ENCODE measurements around the gene KLF7.

KLF7 gene

GRCh38 chr2:207165121-207166038 is at the start of gene KLF7:
KLF7 (minus strand) TSS chr2:207165948; CDS start chr2:207165568, 380 bp downstream.
- DNase-seq (ENCODE audit: low read depth in 2 of 2): no peak

GRCh38 chr2:207215308-207215707 is 49.6 kb upstream of the KLF7 start:
- no peak for DNase-seq (ENCODE audit: low read depth in 2 of 2)

- DNase-seq (ENCODE audit: low read depth in 2 of 2): no peak
Measured at GRCh38 chr2:207214446-207214845, 48.7 kb upstream of the KLF7 start.

GRCh38 chr2:207206011-207206410 is 40.3 kb upstream of the KLF7 start:
- DNase-seq (ENCODE audit: low read depth in 2 of 2): no peak

GRCh38 chr2:207205173-207205957 is 39.6 kb upstream of the KLF7 start:
- no peak for DNase-seq (ENCODE audit: low read depth in 2 of 2)

GRCh38 chr2:207203056-207203455 is 37.3 kb upstream of the KLF7 start:
- DNase-seq (ENCODE audit: low read depth in 2 of 2): no peak

- DNase-seq (ENCODE audit: low read depth in 2 of 2): no peak
Measured at GRCh38 chr2:207202645-207203044, 36.9 kb upstream of the KLF7 start.

- DNase-seq (ENCODE audit: low read depth in 2 of 2): no peak
Measured at GRCh38 chr2:207201416-207201815, 35.7 kb upstream of the KLF7 start.

- DNase-seq (ENCODE audit: low read depth in 2 of 2): no peak
Measured at GRCh38 chr2:207200136-207200535, 34.4 kb upstream of the KLF7 start.

- DNase-seq (ENCODE audit: low read depth in 2 of 2): no peak
Measured at GRCh38 chr2:207194028-207194427, 28.3 kb upstream of the KLF7 start.

- no peak for DNase-seq (ENCODE audit: low read depth in 2 of 2)
Measured at GRCh38 chr2:207188626-207189419, 23.1 kb upstream of the KLF7 start.

GRCh38 chr2:207185372-207185771 is 19.6 kb upstream of the KLF7 start:
- DNase-seq (ENCODE audit: low read depth in 2 of 2): no peak

GRCh38 chr2:207184768-207185167 is 19.0 kb upstream of the KLF7 start:
- no peak for DNase-seq (ENCODE audit: low read depth in 2 of 2)

- DNase-seq (ENCODE audit: low read depth in 2 of 2): no peak
Measured at GRCh38 chr2:207184348-207184747, 18.6 kb upstream of the KLF7 start.

GRCh38 chr2:207183506-207183905 is 17.8 kb upstream of the KLF7 start:
- DNase-seq (ENCODE audit: low read depth in 2 of 2): no peak

GRCh38 chr2:207182911-207183310 is 17.2 kb upstream of the KLF7 start:
- DNase-seq (ENCODE audit: low read depth in 2 of 2): no peak

GRCh38 chr2:207181526-207182274 is 16.0 kb upstream of the KLF7 start:
- no peak for DNase-seq (ENCODE audit: low read depth in 2 of 2)

- no peak for DNase-seq (ENCODE audit: low read depth in 2 of 2)
Measured at GRCh38 chr2:207180741-207181140, 15.0 kb upstream of the KLF7 start.

GRCh38 chr2:207176247-207176646 is 10.5 kb upstream of the KLF7 start:
- no peak for DNase-seq (ENCODE audit: low read depth in 2 of 2)

- no peak for DNase-seq (ENCODE audit: low read depth in 2 of 2)
Measured at GRCh38 chr2:207173641-207174040, 7.9 kb upstream of the KLF7 start.
